ENCODE data around the gene LMAN2L. TPM values are rescaled to one million over a fixed set of nuclear protein-coding genes. Genes with fewer than 3 reads are reported as not detected.

LMAN2L gene
- total RNA-seq (10 to 100 TPM; 10.0 to 20.7 (median 12.9) TPM), polyA plus RNA-seq (10 to 100 TPM in 2 of 3 donors, 1 to 10 TPM in 1; 8.6 to 24.1 (median 12.7) TPM)
- long read RNA-seq, donor 1, transcript LMAN2L-201 (8 exons, 2,397 nt) = major isoform, 29 of 36 reads
- long read RNA-seq, donor 1, partial matches to known transcripts = 2 of 36 reads
- long read RNA-seq, donor 1, other reads (novel, unspliced or antisense) = 3 of 36 reads
- long read RNA-seq, donor 2, transcript LMAN2L-201 (8 exons, 2,397 nt) = major isoform, 37 of 49 reads
- long read RNA-seq, donor 2, partial matches to known transcripts = 2 of 49 reads
- long read RNA-seq, donor 2, other reads (novel, unspliced or antisense) = 6 of 49 reads

- Histone ChIP-seq H3K27ac (peak within 1 kb of the TSS; percentile 64), H3K4me1 (peaks cover 32% of the 10 kb centered on the region), H3K36me3 (ENCODE audit: insufficient read depth in 1 of 2, low read depth in 1 of 2) (peaks cover 4 to 31% of the 10 kb centered on the region in 2 donors), H3K4me3 (peak within 1 kb of the TSS; percentile 77), H3K27me3 (ENCODE audit: insufficient read depth in 3 of 3, low read length in 2 of 3) (no peaks in the 10 kb centered on the region), H3K9me3 (no peaks in the 10 kb centered on the region)
- peak; percentile 97 to 98 for DNase-seq
- TF ChIP-seq CTCF (IDR thresholded peaks at IDR 0.05) = no peak
- 0 to 1% (median 0%) methylated on average over 38 to 43 of the region's 43 CpGs for WGBS, 3 donors
- intact Hi-C loops (cut with DNase I) = loop anchor here (2.0 to 5.0 kb wide), 3 partner anchors 21 to 73 kb away; partner anchors contain the start of gene CNNM4 (in 1 of the 2)
- ATAC-seq = peak; percentile 99 to 100 (median 99)
Observed at GRCh38 chr2:96739633-96740428, at the start of gene LMAN2L. TSS of gene LMAN2L (minus strand) at chr2:96740064. CDS start at chr2:96740040, 24 bp downstream.

GRCh38 chr2:96789245-96789617 is 49.4 kb upstream of the LMAN2L start:
- intact Hi-C loops (cut with DNase I) = no loop called here
- no peaks in the 10 kb centered on the region for H3K36me3 ChIP-seq (ENCODE audit: insufficient read depth in 1 of 2, low read depth in 1 of 2)
- DNase-seq = no peak
- WGBS, 3 donors = 24 to 50% (median 44%) methylated on average over 6 of the region's 6 CpGs
- H3K9me3 ChIP-seq = no peaks in the 10 kb centered on the region
- ATAC-seq = peak; percentile 17 to 33 (median 30)
- TF ChIP-seq CTCF (IDR thresholded peaks at IDR 0.05) = no peak
- H3K4me1 ChIP-seq = peaks cover 41% of the 10 kb centered on the region
- H3K27ac ChIP-seq = peak overlapping the region; percentile 97
- no peaks in the 10 kb centered on the region for H3K27me3 ChIP-seq (ENCODE audit: insufficient read depth in 3 of 3, low read length in 2 of 3)
- peak overlapping the region; percentile 63 for H3K4me3 ChIP-seq

GRCh38 chr2:96788442-96789244 is 48.8 kb upstream of the LMAN2L start:
- WGBS, 3 donors = 19 to 32% (median 23%) methylated on average over 17 of the region's 17 CpGs
- DNase-seq = peak; percentile 70 to 89
- intact Hi-C loops (cut with DNase I) = no loop called here
- no peak for TF ChIP-seq CTCF (IDR thresholded peaks at IDR 0.05)
- H3K4me1 ChIP-seq = peaks cover 35% of the 10 kb centered on the region
- no peaks in the 10 kb centered on the region for H3K36me3 ChIP-seq (ENCODE audit: insufficient read depth in 1 of 2, low read depth in 1 of 2)
- peak overlapping the region; percentile 63 for H3K4me3 ChIP-seq
- ATAC-seq = peak; percentile 92 to 95 (median 94)
- peak overlapping the region; percentile 97 for H3K27ac ChIP-seq
- no peaks in the 10 kb centered on the region for H3K9me3 ChIP-seq
- no peaks in the 10 kb centered on the region for H3K27me3 ChIP-seq (ENCODE audit: insufficient read depth in 3 of 3, low read length in 2 of 3)

- no peak for ATAC-seq
- H3K9me3 ChIP-seq = no peaks in the 10 kb centered on the region
- peaks cover 23% of the 10 kb centered on the region for H3K4me1 ChIP-seq
- TF ChIP-seq CTCF (IDR thresholded peaks at IDR 0.05) = no peak
- WGBS, 3 donors = 89 to 94% (median 92%) methylated on average over 3 of the region's 3 CpGs
- H3K27ac ChIP-seq = peak overlapping the region; percentile 97
- no peak for DNase-seq
- intact Hi-C loops (cut with DNase I) = no loop called here
- H3K27me3 ChIP-seq (ENCODE audit: insufficient read depth in 3 of 3, low read length in 2 of 3) = no peaks in the 10 kb centered on the region
- no peak overlapping the region for H3K4me3 ChIP-seq
- H3K36me3 ChIP-seq (ENCODE audit: insufficient read depth in 1 of 2, low read depth in 1 of 2) = no peaks in the 10 kb centered on the region
Observed at GRCh38 chr2:96787411-96787810, 47.5 kb upstream of the LMAN2L start.
